SKM-1 treated with dmso at 0.1 percent for 144 hours (cell line): Measurements from ENCODE around the gene PHACTR1.

Experiments
- DNase-seq: peaks from one replicate; lab custom pipeline; 2025; ENCODE audit not compliant: unreplicated experiment; lab: John Stamatoyannopoulos, UW

Gene PHACTR1

GRCh38 chr6:13181393-13181792, 464.8 kb downstream of the PHACTR1 start:
- no peak for DNase-seq

GRCh38 chr6:13183415-13184088, 467.0 kb downstream of the PHACTR1 start:
- DNase-seq = no peak

DNA sequence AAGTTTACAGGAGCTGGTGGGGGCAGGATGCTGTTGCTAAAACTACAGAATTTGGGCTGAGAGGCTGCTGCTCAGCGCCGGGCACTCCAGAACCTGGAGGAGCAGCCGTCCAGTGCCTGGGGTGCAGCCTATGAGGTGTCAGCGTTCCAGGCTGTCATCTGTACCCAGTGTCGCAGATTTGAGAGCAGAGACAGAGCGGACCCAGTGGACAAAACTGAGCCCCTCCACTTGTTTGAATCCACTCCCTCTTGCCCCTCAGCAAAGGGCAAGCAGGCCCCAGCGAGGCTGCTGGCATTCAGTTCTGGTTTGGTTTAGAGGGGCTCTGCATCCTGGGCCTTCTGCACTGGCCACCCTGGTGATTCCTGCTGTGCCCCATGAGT, 467.5 kb downstream of the PHACTR1 start:
- DNase-seq = no peak

DNA sequence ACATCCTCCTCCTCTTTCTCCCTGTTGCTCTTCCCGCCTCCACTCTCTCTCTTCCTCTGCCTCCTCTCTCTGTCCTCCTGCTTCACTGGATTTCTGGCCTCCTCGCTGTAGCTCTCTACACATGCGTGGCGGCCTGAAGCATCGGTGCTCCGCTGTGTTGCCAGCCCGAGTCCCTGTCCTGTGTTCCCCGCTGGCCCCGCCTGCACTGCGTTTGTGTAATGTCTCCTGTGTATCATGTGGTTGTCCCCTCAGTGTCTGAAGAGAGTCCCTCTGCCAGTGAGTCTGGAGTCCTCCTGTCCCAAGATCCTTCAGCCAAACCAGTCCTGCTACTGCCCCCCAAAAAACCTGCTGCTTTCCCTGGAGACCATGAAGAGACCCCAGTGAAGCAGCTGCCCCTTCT, 468.0 kb downstream of the PHACTR1 start:
- no peak for DNase-seq

DNA sequence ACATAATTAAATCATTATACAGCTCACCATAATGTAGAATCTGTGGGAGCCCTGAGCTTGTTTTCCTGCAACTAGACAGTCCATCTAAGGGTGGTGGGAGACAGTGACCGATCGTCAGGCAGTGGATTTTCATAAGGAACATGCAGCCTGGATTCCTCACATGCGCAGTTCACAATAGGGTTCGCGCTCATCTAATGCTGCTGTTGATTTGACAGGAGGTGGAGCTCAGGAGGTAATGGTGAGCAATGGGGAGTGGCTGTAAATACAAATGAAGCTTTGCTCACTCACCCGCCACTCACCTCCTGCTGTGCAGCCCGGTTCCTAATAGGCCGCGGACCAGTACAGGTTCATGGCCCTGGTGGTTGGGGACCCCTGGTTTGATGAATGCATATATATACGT, 470.3 kb downstream of the PHACTR1 start:
- no peak for DNase-seq

DNA sequence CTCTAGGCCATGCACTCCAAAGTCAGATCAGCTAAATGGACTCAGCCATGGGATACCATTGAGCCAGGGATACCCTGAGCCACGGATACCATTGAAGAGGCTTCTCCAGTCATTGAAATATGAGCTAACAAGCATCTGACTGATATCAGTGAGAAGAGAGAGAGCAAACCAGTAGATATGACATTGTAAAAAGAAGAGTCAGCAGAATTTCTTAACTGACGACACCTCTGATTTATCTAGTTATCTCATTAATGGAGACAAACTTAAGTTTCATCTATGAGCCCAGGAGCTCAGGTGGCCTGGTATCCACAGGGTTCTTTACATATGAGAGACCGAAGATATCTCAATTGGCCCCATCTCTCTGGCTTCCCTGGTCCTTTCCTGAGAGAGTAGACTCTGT, 471.1 kb downstream of the PHACTR1 start:
- no peak for DNase-seq

DNA sequence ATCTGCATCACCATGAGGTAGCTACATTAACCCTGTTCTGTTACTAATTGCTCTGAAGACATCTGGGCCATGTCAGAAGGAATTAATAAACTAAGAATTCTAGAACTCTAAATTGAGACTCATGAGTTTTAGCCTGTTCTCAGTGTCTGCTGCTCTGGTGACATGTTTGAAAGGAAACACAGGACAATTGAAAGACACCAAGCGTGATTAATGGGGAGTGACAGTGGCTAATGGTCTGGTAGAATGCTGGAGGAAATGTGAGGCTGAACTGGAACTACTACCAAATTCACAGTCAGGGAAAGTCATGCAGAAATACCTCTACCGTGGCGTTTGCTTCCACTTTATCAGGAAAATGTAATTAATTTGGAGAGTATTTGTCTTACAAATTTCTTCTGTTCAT, 471.7 kb downstream of the PHACTR1 start:
- no peak for DNase-seq

- no peak for DNase-seq
These were observed 473.1 kb downstream of the PHACTR1 start for GRCh38 chr6:13189710-13190109.

DNA sequence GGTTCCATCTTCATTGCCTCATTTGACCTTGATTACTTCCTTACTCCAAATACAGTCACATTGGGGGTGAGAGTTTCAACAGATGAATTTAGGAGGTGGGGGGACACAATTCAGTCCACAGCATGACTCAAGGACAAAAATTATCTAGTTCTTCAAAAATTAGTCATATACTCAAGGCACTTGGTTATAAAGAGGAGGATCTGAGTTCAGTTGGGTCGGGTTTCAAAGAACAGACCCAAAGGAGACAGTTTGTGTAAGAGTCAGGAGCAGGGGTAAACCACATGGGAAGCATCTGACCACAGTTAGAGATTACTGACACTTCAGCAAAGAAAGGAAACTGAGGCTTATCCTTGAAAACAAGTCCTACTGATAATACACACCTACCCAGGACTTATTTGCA, 473.8 kb downstream of the PHACTR1 start:
- no peak for DNase-seq

GRCh38 chr6:13191461-13191860, 474.9 kb downstream of the PHACTR1 start:
- no peak for DNase-seq

GRCh38 chr6:13194852-13195251, 478.3 kb downstream of the PHACTR1 start:
- DNase-seq = peak; percentile 21

DNA sequence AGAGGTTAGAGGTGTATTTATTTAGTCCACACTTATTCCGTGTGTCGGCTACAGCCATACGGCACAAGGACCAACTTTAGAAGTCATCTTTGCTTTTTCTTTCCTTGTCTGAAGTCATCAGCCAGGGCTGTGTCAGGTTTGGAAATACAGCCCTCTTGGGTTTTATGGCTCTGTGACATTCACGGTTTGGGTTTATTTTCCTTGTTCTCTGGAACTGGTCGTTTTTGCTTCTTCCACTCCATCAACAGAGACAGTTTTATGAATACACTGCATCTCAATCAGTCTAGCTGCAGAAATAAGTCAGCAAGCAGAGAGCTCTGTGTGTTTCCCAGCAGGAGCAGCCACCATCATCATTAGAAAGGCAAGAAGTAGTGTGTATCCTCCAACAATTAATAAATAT, 479.2 kb downstream of the PHACTR1 start:
- no peak for DNase-seq

DNA sequence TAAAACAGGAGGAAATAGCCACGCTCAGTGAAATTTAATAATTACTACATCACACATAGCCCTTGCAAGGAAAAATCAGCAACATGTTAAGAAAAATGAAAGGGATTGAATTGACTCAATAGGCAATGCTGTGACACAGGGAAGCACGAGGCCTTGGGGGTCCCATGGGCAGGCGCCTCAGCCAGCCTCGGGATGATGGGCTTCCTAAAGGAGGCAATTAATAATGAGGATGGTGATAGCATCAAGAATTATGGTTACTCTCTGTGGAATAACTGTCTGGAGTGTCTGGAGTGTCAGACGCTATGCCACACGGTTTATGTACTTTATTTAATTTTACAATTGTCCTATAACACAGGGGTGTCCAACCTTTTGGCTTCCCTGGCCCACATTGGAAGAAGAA, 481.6 kb downstream of the PHACTR1 start:
- DNase-seq = no peak

GRCh38 chr6:13201336-13201735, 484.8 kb downstream of the PHACTR1 start:
- DNase-seq = no peak

GRCh38 chr6:13203145-13203544, 486.6 kb downstream of the PHACTR1 start:
- DNase-seq = no peak

- no peak for DNase-seq
These were observed 488.5 kb downstream of the PHACTR1 start for GRCh38 chr6:13205106-13205505.

- DNase-seq = no peak
These were observed 495.5 kb downstream of the PHACTR1 start for GRCh38 chr6:13212096-13212495.

GRCh38 chr6:13212538-13212937, 496.0 kb downstream of the PHACTR1 start:
- DNase-seq = no peak

- no peak for DNase-seq
These were observed 498.8 kb downstream of the PHACTR1 start for GRCh38 chr6:13215390-13215789.

DNA sequence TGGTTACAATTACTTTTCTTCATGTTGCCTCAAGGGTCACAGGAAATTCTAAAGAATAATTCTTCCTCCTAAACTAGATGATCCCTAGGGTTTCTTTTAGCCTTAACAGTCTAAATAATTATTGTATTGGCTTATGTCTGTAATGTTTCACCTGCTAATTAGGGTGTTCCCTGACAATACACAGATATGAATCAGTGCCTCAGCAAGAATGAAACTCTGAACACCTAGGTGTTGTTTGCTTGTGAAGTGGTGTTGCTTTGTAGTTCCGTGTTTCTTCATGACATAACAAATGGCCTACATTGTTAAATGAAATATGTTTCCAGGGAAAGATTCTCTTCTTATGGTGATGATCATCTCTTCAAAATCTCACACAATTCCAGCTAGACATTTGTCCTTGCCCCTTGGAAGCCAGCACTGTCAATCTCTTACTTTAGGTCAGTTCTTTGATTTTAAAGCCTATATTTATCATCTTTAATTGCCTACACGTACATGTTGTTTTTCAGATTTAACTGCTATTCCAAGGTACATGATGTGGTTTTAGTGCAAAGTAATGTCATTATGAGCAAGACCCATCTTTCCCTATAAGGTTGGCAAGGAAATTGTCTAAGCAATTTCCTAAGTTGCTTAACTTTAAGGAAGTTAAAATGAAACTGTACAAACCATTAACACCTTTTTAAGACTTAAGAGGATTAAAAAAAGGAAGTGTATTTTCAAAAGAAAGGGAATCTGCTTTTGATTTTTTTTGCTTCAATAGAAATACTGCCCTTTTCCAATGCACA, 499.9 kb downstream of the PHACTR1 start:
- DNase-seq = no peak

GRCh38 chr6:13217206-13217905, 500.8 kb downstream of the PHACTR1 start:
- no peak for DNase-seq

GRCh38 chr6:13220266-13220665, 503.7 kb downstream of the PHACTR1 start:
- no peak for DNase-seq
